ENCODE measurements around the gene RUNDC1.
"Not testable (repeated sequence)": the region's sequence is repeated elsewhere in the genome, so short reads cannot be mapped to it uniquely, and the experiment has no call there.

The RUNDC1 gene

DNA sequence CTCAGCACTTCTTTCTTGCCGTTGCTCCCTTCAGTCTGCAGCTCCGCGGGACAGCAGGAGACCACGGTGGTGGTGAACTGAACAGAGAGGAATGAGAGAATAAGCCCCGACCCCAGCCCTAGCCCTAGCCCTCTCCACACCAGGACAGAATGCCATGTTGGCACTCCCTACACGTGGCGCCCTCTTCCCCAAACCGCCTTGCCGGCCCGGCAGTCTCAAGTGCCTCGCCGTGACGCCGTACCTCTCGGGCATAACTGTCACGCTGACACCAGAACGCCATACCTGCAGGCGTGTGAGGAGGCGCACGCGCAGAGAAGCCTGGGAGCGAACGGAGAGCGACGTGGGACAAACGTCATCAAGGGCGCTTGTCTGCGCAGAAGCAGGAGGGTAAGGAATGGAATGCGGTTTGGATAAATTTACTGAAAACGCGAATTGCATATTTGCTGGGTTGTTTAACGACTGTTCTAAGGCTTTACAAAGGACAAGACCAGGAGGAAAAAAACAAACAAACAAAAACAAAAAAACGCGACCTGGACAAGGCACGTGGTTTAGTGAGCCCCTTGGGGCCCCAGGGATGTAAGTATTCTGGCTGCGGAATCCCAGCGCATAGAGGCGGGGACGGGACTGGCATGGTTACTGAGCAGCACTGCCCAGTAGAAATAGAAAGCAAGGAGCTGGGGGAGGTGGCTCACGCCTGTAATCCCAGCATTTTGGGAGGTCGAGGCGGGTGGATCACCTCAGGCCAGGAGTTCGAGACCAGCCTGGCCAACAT lies 16.0 kb upstream of the RUNDC1 start, which contains the start of gene AARSD1:
TSS of gene AARSD1 (minus strand) at position 294 of the 772 bp plus-strand sequence. CDS start at position 280, 14 bp downstream.
- TF ChIP-seq CTCF (IDR thresholded peaks at IDR 0.05; ENCODE audit: control insufficient read depth, insufficient read depth, low read depth, low read length, missing control alignments): no peak
- peak; percentile 80 for DNase-seq (ENCODE audit: low read depth)
- H3K4me3 ChIP-seq (ENCODE audit: control insufficient read depth, low read depth, low read length): peak within 1 kb of the TSS; percentile 86

GRCh38 chr17:42967925-42968324 lies 12.4 kb upstream of the RUNDC1 start:
- DNase-seq (ENCODE audit: low read depth): no peak
- TF ChIP-seq CTCF (IDR thresholded peaks at IDR 0.05; ENCODE audit: control insufficient read depth, insufficient read depth, low read depth, low read length, missing control alignments): no peak
- no peak overlapping the region for H3K4me3 ChIP-seq (ENCODE audit: control insufficient read depth, low read depth, low read length)

DNA sequence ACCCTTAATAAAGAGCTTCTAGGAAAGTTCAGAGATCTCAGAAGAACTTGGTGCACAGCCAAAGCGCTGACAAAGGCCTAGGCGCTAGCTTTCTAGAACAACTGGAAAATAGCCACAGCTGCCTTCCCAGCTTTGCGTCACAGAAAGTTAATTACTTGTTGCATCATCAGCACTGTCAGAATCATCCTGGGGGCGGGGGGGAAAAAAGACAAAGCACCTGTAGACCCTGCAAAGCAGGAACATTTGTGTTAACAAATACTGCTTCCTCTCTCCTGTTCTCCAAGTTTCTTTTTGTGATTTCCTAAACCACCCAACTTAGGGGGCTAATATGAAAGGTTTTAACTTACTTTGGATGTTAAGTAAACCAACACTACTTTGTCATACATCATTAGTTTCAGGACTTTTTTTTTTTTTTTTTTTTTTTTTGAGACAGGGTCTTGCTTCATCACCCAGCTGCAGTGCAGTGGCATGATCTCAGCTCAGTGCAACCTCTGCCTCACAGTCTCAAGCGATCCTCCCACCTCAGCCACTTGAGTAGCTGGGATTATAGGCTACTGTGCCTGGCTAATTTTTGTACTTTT lies 11.3 kb upstream of the RUNDC1 start:
- no peak for TF ChIP-seq CTCF (IDR thresholded peaks at IDR 0.05; ENCODE audit: control insufficient read depth, insufficient read depth, low read depth, low read length, missing control alignments)
- no peak for DNase-seq (ENCODE audit: low read depth)
- H3K4me3 ChIP-seq (ENCODE audit: control insufficient read depth, low read depth, low read length): no peak overlapping the region

DNA sequence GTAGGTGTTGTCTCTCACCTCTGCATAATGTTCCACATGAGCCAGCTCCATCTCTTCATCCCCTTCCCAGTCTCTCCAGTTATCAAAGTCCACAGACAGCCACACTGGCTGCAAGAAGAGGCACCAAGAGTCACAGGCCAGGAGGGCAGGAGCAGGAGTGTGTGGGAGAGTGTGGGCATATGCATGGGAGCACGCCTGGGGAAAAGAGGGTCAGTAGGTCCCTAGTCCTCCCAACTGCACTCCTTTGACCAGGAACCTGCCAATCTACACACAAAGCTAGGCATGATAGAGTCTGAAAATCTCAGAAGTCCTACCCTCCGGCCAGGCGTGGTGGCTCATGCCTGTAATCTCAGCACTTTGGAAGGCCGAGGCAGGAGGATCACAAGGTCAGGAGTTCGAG lies 8.8 kb upstream of the RUNDC1 start:
- H3K4me3 ChIP-seq (ENCODE audit: control insufficient read depth, low read depth, low read length): no peak overlapping the region
- DNase-seq (ENCODE audit: low read depth): no peak
- TF ChIP-seq CTCF (IDR thresholded peaks at IDR 0.05; ENCODE audit: control insufficient read depth, insufficient read depth, low read depth, low read length, missing control alignments): no peak

DNA sequence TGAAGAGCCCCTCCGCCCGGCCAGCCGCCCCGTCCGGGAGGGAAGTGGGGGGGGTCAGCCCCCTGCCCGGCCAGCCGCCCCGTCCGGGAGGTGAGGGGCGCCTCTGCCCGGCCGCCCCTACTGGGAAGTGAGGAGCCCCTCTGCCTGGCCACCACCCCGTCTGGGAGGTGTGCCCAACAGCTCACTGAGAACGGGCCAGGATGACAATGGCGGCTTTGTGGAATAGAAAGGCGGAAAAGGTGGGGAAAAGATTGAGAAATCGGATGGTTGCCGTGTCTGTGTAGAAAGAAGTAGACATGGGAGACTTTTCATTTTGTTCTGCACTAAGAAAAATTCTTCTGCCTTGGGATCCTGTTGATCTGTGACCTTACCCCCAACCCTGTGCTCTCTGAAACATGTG lies 7.0 kb upstream of the RUNDC1 start:
- DNase-seq (ENCODE audit: low read depth); H3K4me3 ChIP-seq (ENCODE audit: control insufficient read depth, low read depth, low read length): not testable (repeated sequence)

GRCh38 chr17:42975265-42975664 lies 5.1 kb upstream of the RUNDC1 start:
- DNase-seq (ENCODE audit: low read depth): no peak
- no peak overlapping the region for H3K4me3 ChIP-seq (ENCODE audit: control insufficient read depth, low read depth, low read length)
- no peak for TF ChIP-seq CTCF (IDR thresholded peaks at IDR 0.05; ENCODE audit: control insufficient read depth, insufficient read depth, low read depth, low read length, missing control alignments)

DNA sequence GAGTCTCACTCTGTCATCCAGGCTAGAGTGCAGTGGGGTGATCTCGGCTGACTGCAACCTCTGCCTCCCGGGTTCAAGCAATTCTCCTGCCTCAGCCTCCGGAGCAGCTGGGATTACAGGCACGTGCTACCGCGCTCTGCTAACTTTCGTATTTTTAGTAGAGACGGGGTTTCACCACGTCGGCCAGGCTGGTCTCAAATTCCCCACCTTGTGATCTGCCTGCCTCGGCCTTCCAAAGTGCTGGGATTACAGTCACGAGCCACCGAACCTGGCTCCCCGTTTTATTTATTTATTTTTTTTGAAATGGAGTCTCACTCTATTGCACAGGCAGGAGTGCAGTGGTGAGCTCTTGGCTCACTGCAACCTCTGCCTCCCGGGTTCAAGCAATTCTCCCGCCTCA lies 4.7 kb upstream of the RUNDC1 start:
- not testable (repeated sequence) for DNase-seq (ENCODE audit: low read depth); H3K4me3 ChIP-seq (ENCODE audit: control insufficient read depth, low read depth, low read length)

All from AG09309 (cell line).